Immature natural killer cell (primary cell): Measurements from ENCODE around the gene HYAL1. TPM values are rescaled to one million over a fixed set of nuclear protein-coding genes. Genes with fewer than 3 reads are reported as not detected.
A peak's percentile ranks its signal among the peaks of the same experiment; 100 is the strongest.

Experiments used
- DNase-seq, 3 donors: peaks; one replicate each; pipeline ENCODE4 v3.0.0; 2022; ENCODE audit warnings: mixed read lengths in 1 of 3
- H3K27ac Mint-ChIP-seq, 6 donors: one replicate each; pipeline ENCODE4 v1.8.0; 2020; ENCODE audit warnings: mixed read lengths in 6 of 6, mild to moderate bottlenecking in 5 of 6, inconsistent platforms in 4 of 6, moderate library complexity in 3 of 6
- H3K27me3 Mint-ChIP-seq, 3 donors: one replicate each; pipeline ENCODE4 v1.8.0; 2020 to 2021; ENCODE audit warnings: low read depth in 3 of 3, mild to moderate bottlenecking in 3 of 3, mixed read lengths in 3 of 3, moderate library complexity in 3 of 3, inconsistent platforms in 1 of 3
- H3K36me3 Mint-ChIP-seq, 3 donors: one replicate each; pipeline ENCODE4 v1.8.0; 2020; ENCODE audit warnings: mixed read lengths in 3 of 3, inconsistent platforms in 2 of 3, mild to moderate bottlenecking in 2 of 3
- H3K4me1 Mint-ChIP-seq, 2 donors: one replicate each; pipeline ENCODE4 v1.8.0; 2020; ENCODE audit warnings: inconsistent platforms in 2 of 2, mild to moderate bottlenecking in 2 of 2, mixed read lengths in 2 of 2, moderate library complexity in 1 of 2
- H3K4me3 Mint-ChIP-seq, 5 donors: one replicate each; pipeline ENCODE4 v1.8.0; 2020; ENCODE audit warnings: mild to moderate bottlenecking in 5 of 5, mixed read lengths in 5 of 5, inconsistent platforms in 3 of 5, moderate library complexity in 3 of 5
- H3K9me3 Mint-ChIP-seq, 6 donors: one replicate each; pipeline ENCODE4 v1.8.0; 2020; ENCODE audit warnings: mild to moderate bottlenecking in 6 of 6, mixed read lengths in 6 of 6, inconsistent platforms in 4 of 6, moderate library complexity in 3 of 6
- polyA plus RNA-seq, 3 donors: library from polyadenylated mRNA; unstranded; fragments of 300-500 nt; fragmentation: Illumina TruSeq; gene quantifications; one replicate each; pipeline ENCODE4 v1.2.3, GENCODE V29; 2021

Gene HYAL1
- under 1 TPM in 2 of 3 donors, not detected in 1; 0.18 to 0.57 TPM for polyA plus RNA-seq

- Mint-ChIP-seq H3K9me3 (no peaks in the 10 kb centered on the region), H3K4me3 (no peak within 1 kb of the TSS), H3K4me1 (peaks cover 21 to 26% of the 10 kb centered on the region in 2 donors), H3K36me3 (no peaks in the 10 kb centered on the region), H3K27me3 (peaks cover 0 to 4% (median 0%) of the 10 kb centered on the region in 3 donors), H3K27ac (no peak within 1 kb of the TSS)
- DNase-seq: no peak
These were observed at the start of gene HYAL1 for GRCh38 chr3:50303013-50303815. Gene HYAL1 (minus strand): TSS chr3:50303574. CDS start chr3:50302956, 618 bp downstream.

- H3K27ac Mint-ChIP-seq: peak overlapping the region in 2 of 6 donors; percentile 35 to 56
- H3K4me3 Mint-ChIP-seq: peak overlapping the region in 4 of 5 donors; percentile 17 to 41 (median 31)
- peaks cover 5 to 10% (median 6%) of the 10 kb centered on the region in 3 donors for H3K27me3 Mint-ChIP-seq
- H3K9me3 Mint-ChIP-seq: no peaks in the 10 kb centered on the region
- H3K4me1 Mint-ChIP-seq: peaks cover 68 to 75% of the 10 kb centered on the region in 2 donors
- H3K36me3 Mint-ChIP-seq: peaks cover 0 to 15% (median 4%) of the 10 kb centered on the region in 3 donors
- DNase-seq: no peak
These were observed 49.4 kb upstream of the HYAL1 start for GRCh38 chr3:50352781-50353180.

- peak overlapping the region; percentile 95 to 98 (median 97) for H3K4me3 Mint-ChIP-seq
- peaks cover 0 to 19% (median 11%) of the 10 kb centered on the region in 3 donors for H3K36me3 Mint-ChIP-seq
- H3K9me3 Mint-ChIP-seq: no peaks in the 10 kb centered on the region
- H3K27me3 Mint-ChIP-seq: peaks cover 8 to 12% (median 8%) of the 10 kb centered on the region in 3 donors
- no peak for DNase-seq
- peaks cover 68 to 72% of the 10 kb centered on the region in 2 donors for H3K4me1 Mint-ChIP-seq
- peak overlapping the region; percentile 93 to 99 (median 98) for H3K27ac Mint-ChIP-seq
These were observed 47.9 kb upstream of the HYAL1 start for GRCh38 chr3:50351323-50351697.

- Mint-ChIP-seq H3K27ac (peak within 1 kb of the TSS; percentile 93 to 99 (median 98)), H3K27me3 (peaks cover 8 to 12% (median 8%) of the 10 kb centered on the region in 3 donors), H3K4me1 (peaks cover 68 to 73% of the 10 kb centered on the region in 2 donors), H3K9me3 (no peaks in the 10 kb centered on the region), H3K4me3 (peak within 1 kb of the TSS; percentile 95 to 98 (median 97)), H3K36me3 (peaks cover 0 to 19% (median 11%) of the 10 kb centered on the region in 3 donors)
- peak; percentile 98 for DNase-seq
These were observed 47.4 kb upstream of the HYAL1 start, which contains the start of the genes CYB561D2 and NPRL2 for GRCh38 chr3:50350527-50351322. Gene CYB561D2 (plus strand): TSS chr3:50350862. CDS start chr3:50351434, 572 bp downstream. Gene NPRL2 (minus strand): TSS chr3:50350775. CDS start chr3:50350652, 123 bp downstream.

- Mint-ChIP-seq H3K27me3 (peaks cover 8 to 12% (median 8%) of the 10 kb centered on the region in 3 donors), H3K27ac (peak overlapping the region; percentile 93 to 99 (median 98)), H3K4me3 (peak overlapping the region; percentile 95 to 98 (median 97)), H3K4me1 (peaks cover 66 to 73% of the 10 kb centered on the region in 2 donors), H3K36me3 (peaks cover 0 to 19% (median 11%) of the 10 kb centered on the region in 3 donors), H3K9me3 (no peaks in the 10 kb centered on the region)
- DNase-seq: no peak
These were observed 46.8 kb upstream of the HYAL1 start for GRCh38 chr3:50350213-50350526.

- Mint-ChIP-seq H3K4me3 (peak overlapping the region; percentile 35 to 65 (median 41)), H3K9me3 (no peaks in the 10 kb centered on the region), H3K27me3 (peaks cover 8 to 10% (median 8%) of the 10 kb centered on the region in 3 donors), H3K36me3 (peaks cover 0 to 14% (median 11%) of the 10 kb centered on the region in 3 donors), H3K4me1 (peaks cover 83 to 88% of the 10 kb centered on the region in 2 donors), H3K27ac (peak overlapping the region; percentile 46 to 86 (median 82))
- DNase-seq: peak; percentile 74 to 83 (median 79)
These were observed 43.9 kb upstream of the HYAL1 start for GRCh38 chr3:50347187-50347813.

GRCh38 chr3:50345586-50346234, 42.3 kb upstream of the HYAL1 start, which contains the start of gene ZMYND10:
Gene ZMYND10 (minus strand): TSS chr3:50345732. CDS start chr3:50345579, 153 bp downstream.
- Mint-ChIP-seq H3K27me3 (peaks cover 12 to 15% (median 13%) of the 10 kb centered on the region in 3 donors), H3K36me3 (peaks cover 0 to 14% (median 11%) of the 10 kb centered on the region in 3 donors), H3K4me1 (peaks cover 83 to 88% of the 10 kb centered on the region in 2 donors), H3K27ac (peak within 1 kb of the TSS in 5 of 6 donors; percentile 39 to 79 (median 40)), H3K9me3 (no peaks in the 10 kb centered on the region), H3K4me3 (peak within 1 kb of the TSS; percentile 60 to 75 (median 66))
- DNase-seq: peak; percentile 50 to 65 (median 56)

- peak overlapping the region in 3 of 5 donors; percentile 15 to 33 (median 33) for H3K4me3 Mint-ChIP-seq
- H3K36me3 Mint-ChIP-seq: peaks cover 0 to 10% (median 10%) of the 10 kb centered on the region in 3 donors
- H3K27me3 Mint-ChIP-seq: peaks cover 9 to 15% (median 10%) of the 10 kb centered on the region in 3 donors
- DNase-seq: no peak
- H3K9me3 Mint-ChIP-seq: no peaks in the 10 kb centered on the region
- H3K4me1 Mint-ChIP-seq: peaks cover 76 to 82% of the 10 kb centered on the region in 2 donors
- peak overlapping the region in 2 of 6 donors; percentile 40 to 70 for H3K27ac Mint-ChIP-seq
These were observed 41.6 kb upstream of the HYAL1 start for GRCh38 chr3:50345008-50345407.

- Mint-ChIP-seq H3K36me3 (peaks cover 7 to 21% (median 10%) of the 10 kb centered on the region in 3 donors), H3K9me3 (no peaks in the 10 kb centered on the region), H3K27me3 (peaks cover 13 to 30% (median 24%) of the 10 kb centered on the region in 3 donors), H3K4me1 (peaks cover 69 to 75% of the 10 kb centered on the region in 2 donors), H3K27ac (peak overlapping the region in 5 of 6 donors; percentile 89 to 95 (median 92)), H3K4me3 (no peak overlapping the region)
- DNase-seq: no peak
These were observed 39.6 kb upstream of the HYAL1 start for GRCh38 chr3:50342813-50343633.

- peak overlapping the region; percentile 84 to 95 (median 92) for H3K27ac Mint-ChIP-seq
- H3K27me3 Mint-ChIP-seq: peaks cover 16 to 35% (median 27%) of the 10 kb centered on the region in 3 donors
- peak overlapping the region; percentile 66 to 98 (median 86) for H3K4me3 Mint-ChIP-seq
- DNase-seq: no peak
- peaks cover 4 to 20% (median 7%) of the 10 kb centered on the region in 3 donors for H3K36me3 Mint-ChIP-seq
- H3K9me3 Mint-ChIP-seq: no peaks in the 10 kb centered on the region
- H3K4me1 Mint-ChIP-seq: peaks cover 65 to 69% of the 10 kb centered on the region in 2 donors
These were observed 38.7 kb upstream of the HYAL1 start for GRCh38 chr3:50341996-50342650.

- peak overlapping the region; percentile 75 to 98 (median 90) for H3K4me3 Mint-ChIP-seq
These were observed 38.2 kb upstream of the HYAL1 start for GRCh38 chr3:50341537-50341936.

More at GRCh38 chr3:50341537-50341936, 38.2 kb upstream of the HYAL1 start:
- peak overlapping the region; percentile 84 to 95 (median 92) for H3K27ac Mint-ChIP-seq
- H3K4me1 Mint-ChIP-seq: peaks cover 65 to 69% of the 10 kb centered on the region in 2 donors
- H3K27me3 Mint-ChIP-seq: peaks cover 16 to 36% (median 28%) of the 10 kb centered on the region in 3 donors
- peaks cover 6 to 21% (median 8%) of the 10 kb centered on the region in 3 donors for H3K36me3 Mint-ChIP-seq
- no peaks in the 10 kb centered on the region for H3K9me3 Mint-ChIP-seq
- peak in 2 of 3 donors; percentile 28 to 34 for DNase-seq
